ENCODE measurements around the gene HOXC5.

Gene HOXC5

DNA sequence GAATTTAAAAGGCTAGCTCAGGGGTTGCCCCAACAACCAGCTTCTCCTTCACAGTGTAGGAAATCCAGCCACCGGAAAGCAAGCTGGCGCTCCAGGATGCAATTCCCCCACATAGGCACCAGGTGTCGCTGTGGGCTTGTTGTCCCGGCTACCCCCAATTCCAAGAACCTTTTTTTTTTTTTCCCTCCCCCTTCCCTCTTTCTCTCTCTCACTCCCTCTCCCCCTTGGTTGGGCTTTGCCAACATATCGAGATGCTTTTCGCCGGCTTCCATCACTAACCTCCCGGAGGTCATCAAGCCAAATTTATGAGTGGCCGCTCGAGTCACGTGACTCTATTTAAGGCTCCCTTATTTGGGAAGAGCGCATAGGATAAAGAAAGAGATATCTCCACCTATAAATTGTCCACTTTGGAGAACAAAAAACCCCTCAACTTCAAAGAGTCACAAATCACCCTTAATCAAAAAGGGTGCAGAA is at the start of gene HOXC5:
Gene HOXC5 (plus strand): TSS at position 424 of the 474 bp plus-strand sequence. CDS start 73 bp downstream, outside the sequence.
- Mint-ChIP-seq H3K4me1 (ENCODE audit: low read depth) (peaks cover 35% of the 10 kb centered on the region), H3K36me3 (no peaks in the 10 kb centered on the region), H3K27me3 (peaks cover 43% of the 10 kb centered on the region), H3K4me3 (peak within 1 kb of the TSS; percentile 78), H3K9me3 (ENCODE audit: low read depth) (no peaks in the 10 kb centered on the region), H3K27ac (no peak within 1 kb of the TSS)

DNA sequence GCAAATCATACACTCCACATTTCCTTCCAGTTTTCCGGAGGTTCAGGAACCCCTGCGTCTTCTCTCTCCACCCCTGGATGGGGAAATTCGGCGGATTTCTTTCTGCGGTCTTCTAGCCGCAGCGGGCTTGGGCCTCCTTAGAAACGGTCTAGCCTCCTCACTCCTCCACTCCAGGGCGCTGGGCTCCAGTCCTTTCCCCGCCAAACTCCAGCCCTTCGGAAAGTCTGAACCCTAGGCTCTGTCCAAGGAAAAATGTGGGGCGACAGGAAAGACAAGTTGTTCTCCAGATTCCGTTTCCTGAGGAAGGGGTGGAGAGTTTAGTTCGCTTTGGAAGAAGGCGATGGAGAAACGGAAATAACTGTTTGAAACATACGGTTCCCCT is 49.3 kb upstream of the HOXC5 start:
- H3K4me1 Mint-ChIP-seq (ENCODE audit: low read depth) = peaks cover 25% of the 10 kb centered on the region
- no peaks in the 10 kb centered on the region for H3K36me3 Mint-ChIP-seq
- H3K27ac Mint-ChIP-seq = no peak overlapping the region
- H3K4me3 Mint-ChIP-seq = no peak overlapping the region
- peaks cover 70% of the 10 kb centered on the region for H3K27me3 Mint-ChIP-seq
- no peaks in the 10 kb centered on the region for H3K9me3 Mint-ChIP-seq (ENCODE audit: low read depth)

DNA sequence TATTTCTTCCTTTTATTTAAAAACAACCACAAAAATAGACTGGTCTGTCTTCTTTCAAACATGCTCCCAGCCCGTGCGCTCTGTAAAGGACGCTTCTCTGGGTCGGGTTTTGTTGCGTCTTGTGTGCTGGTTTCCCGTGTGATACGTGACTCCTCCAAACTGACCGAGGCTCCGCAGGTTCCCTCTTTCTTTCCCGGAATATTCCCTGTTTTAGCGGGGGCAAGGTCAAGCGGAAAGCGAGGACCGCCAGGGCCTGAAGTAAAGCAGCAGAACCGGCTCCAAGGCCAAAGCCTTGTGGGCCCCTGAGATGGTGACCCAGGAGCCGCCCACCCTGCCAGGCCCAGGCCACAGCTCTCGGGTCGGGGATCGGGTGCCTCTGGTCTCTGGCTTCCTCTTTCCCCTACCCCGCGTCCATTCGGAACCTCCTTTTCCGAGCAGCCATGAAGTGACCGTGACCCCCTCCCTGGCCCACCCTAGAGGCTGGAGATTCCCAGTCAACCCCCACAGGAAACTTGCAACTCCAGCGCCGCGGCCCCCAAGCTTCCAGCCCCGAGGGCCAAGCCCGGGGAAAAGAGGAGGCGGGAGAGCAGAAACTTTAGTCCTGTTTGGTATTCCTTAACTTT is 48.8 kb upstream of the HOXC5 start:
- H3K27ac Mint-ChIP-seq = no peak overlapping the region
- H3K9me3 Mint-ChIP-seq (ENCODE audit: low read depth) = no peaks in the 10 kb centered on the region

DNA sequence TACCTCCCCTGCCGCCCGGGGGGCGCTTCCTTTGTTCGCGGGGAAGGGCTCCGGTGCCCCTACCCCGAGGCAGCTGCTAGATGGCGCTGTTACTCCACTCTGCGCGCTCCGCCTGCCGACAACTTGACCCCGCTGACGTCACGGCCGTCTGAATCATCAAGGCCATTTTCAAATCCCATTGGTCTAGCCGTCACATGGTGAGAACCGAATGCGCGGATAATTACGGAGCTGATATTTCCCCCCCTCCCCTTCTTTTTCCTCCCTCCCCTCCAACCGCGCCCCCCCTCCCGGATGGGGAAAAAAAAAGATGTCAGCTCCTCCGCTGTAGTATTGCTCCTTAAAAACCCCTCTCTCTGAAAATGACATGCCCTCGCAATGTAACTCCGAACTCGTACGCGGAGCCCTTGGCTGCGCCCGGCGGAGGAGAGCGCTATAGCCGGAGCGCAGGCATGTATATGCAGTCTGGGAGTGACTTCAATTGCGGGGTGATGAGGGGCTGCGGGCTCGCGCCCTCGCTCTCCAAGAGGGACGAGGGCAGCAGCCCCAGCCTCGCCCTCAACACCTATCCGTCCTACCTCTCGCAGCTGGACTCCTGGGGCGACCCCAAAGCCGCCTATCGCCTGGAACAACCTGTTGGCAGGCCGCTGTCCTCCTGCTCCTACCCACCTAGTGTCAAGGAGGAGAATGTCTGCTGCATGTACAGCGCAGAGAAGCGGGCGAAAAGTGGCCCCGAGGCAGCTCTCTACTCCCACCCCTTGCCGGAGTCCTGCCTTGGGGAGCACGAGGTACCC is 47.8 kb upstream of the HOXC5 start, which contains the start of gene HOXC10:
Gene HOXC10 (plus strand): TSS at position 246 of the 791 bp plus-strand sequence. CDS start 114 bp downstream, at position 360.
- Mint-ChIP-seq H3K4me3 (peak within 1 kb of the TSS; percentile 71), H3K27me3 (peaks cover 69% of the 10 kb centered on the region), H3K27ac (no peak within 1 kb of the TSS), H3K36me3 (no peaks in the 10 kb centered on the region), H3K4me1 (ENCODE audit: low read depth) (peaks cover 37% of the 10 kb centered on the region), H3K9me3 (ENCODE audit: low read depth) (no peaks in the 10 kb centered on the region)

More for the DNA sequence above, 48.8 kb upstream of the HOXC5 start:
- Mint-ChIP-seq H3K36me3 (no peaks in the 10 kb centered on the region), H3K4me3 (no peak overlapping the region), H3K4me1 (ENCODE audit: low read depth) (peaks cover 27% of the 10 kb centered on the region), H3K27me3 (peaks cover 69% of the 10 kb centered on the region)

DNA sequence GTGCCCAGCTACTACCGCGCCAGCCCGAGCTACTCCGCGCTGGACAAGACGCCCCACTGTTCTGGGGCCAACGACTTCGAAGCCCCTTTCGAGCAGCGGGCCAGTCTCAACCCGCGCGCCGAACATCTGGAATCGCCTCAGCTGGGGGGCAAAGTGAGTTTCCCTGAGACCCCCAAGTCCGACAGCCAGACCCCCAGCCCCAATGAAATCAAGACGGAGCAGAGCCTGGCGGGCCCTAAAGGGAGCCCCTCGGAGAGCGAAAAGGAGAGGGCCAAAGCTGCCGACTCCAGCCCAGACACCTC is 47.2 kb upstream of the HOXC5 start:
- H3K4me3 Mint-ChIP-seq = peak overlapping the region; percentile 71
- no peak overlapping the region for H3K27ac Mint-ChIP-seq
- no peaks in the 10 kb centered on the region for H3K9me3 Mint-ChIP-seq (ENCODE audit: low read depth)
- H3K36me3 Mint-ChIP-seq = no peaks in the 10 kb centered on the region
- H3K4me1 Mint-ChIP-seq (ENCODE audit: low read depth) = peaks cover 37% of the 10 kb centered on the region
- peaks cover 70% of the 10 kb centered on the region for H3K27me3 Mint-ChIP-seq

DNA sequence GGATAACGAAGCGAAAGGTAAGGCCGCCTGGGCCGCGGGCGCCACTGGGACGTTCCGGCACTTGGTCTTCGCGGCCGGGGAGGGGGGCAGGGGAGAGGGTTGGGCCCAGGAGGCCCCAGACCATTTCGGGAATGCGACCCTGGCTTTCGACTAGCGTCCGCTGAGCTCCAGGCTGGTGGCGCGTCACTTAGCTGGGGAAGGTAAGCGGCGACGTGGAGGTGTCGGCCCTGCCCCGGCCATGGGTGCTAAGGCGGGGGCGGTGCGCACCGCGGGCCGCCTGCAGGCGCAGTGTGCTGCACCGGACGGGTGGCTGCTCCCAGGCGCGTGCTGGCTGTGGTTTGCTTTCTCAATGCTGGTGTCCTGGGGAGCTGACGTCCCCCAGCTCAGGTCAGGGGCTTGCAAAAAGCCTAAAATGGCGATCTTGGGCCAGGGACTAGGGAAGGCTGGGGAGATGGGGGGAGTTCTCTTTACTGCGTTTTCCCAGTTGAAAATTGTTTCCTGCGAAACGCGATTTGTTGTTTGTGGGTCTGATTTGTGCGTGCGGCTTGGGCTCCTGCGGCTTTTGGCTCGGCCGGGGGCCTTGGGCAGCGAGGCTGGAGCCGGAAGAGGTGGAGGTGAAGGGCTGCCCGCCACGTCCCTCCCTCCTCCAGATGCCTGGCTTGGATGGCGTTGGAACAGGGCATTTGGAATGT is 46.7 kb upstream of the HOXC5 start:
- Mint-ChIP-seq H3K36me3 (no peaks in the 10 kb centered on the region), H3K9me3 (ENCODE audit: low read depth) (no peaks in the 10 kb centered on the region), H3K4me1 (ENCODE audit: low read depth) (peaks cover 33% of the 10 kb centered on the region), H3K27me3 (peaks cover 68% of the 10 kb centered on the region), H3K27ac (no peak overlapping the region), H3K4me3 (peak overlapping the region; percentile 38)

DNA sequence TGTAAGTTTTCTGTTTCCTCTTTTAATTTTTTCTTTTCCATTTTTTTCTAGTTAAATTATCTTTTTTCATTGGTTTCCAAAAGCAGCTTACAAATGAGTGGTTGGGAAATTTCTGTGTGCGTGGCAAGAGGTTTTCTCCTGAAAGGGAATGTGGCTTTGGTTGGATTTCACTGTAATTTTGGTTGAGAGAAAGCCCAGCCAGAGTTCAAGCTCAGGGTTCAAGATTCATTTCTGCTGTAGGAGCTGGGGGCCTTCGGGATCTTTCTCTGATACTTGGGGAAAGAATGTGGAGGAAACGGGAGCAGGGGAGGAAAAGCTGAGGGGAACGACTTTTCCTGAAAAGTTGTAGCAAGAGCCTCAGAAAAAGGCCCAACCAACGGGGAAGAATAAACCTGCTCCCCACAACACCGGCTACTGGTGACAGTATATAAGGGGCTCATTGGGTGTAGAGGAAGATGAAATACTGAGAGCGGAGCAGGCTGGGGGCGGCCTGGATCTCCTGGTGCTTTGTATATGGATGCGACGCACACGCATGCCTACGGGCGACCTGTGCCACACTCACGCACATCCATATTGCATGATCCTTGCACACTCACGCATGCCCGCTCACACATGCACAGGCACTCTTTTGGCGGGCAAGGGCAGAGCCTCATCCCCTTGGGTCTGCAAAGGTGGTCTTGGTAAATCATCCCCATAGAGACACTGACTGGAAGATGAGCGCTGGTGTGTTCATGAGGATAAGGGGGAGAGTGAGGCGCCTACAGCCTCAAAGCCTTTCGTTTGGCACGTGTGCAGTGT is 46.0 kb upstream of the HOXC5 start:
- peak overlapping the region; percentile 38 for H3K4me3 Mint-ChIP-seq
- H3K4me1 Mint-ChIP-seq (ENCODE audit: low read depth) = peaks cover 33% of the 10 kb centered on the region
- H3K27me3 Mint-ChIP-seq = peaks cover 67% of the 10 kb centered on the region
- no peak overlapping the region for H3K27ac Mint-ChIP-seq
- H3K9me3 Mint-ChIP-seq (ENCODE audit: low read depth) = no peaks in the 10 kb centered on the region
- H3K36me3 Mint-ChIP-seq = no peaks in the 10 kb centered on the region

DNA sequence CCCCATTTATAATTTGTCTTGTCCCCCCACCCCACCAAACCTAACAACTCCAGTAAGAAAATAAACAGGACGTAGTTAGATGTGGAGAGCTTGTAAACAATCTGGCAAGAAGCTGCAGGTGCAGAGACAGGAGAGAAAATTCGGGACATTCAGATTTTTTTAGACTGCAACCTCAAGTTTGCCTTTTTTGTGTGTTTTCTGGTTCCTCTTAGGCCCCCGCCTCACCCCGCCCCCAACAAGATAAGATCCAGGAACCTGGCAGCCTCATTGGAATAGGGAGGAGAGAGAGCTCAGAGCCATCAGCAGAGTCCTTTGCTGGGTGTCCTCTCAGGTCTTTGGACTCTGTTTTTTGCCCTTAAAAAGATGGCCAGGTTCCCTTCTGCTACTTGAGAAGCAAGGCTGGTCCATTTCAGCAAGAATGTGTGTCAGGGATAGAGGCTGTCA is 45.0 kb upstream of the HOXC5 start:
- Mint-ChIP-seq H3K4me1 (ENCODE audit: low read depth) (peaks cover 36% of the 10 kb centered on the region), H3K4me3 (no peak overlapping the region), H3K36me3 (no peaks in the 10 kb centered on the region), H3K9me3 (ENCODE audit: low read depth) (no peaks in the 10 kb centered on the region), H3K27me3 (peaks cover 67% of the 10 kb centered on the region), H3K27ac (no peak overlapping the region)

DNA sequence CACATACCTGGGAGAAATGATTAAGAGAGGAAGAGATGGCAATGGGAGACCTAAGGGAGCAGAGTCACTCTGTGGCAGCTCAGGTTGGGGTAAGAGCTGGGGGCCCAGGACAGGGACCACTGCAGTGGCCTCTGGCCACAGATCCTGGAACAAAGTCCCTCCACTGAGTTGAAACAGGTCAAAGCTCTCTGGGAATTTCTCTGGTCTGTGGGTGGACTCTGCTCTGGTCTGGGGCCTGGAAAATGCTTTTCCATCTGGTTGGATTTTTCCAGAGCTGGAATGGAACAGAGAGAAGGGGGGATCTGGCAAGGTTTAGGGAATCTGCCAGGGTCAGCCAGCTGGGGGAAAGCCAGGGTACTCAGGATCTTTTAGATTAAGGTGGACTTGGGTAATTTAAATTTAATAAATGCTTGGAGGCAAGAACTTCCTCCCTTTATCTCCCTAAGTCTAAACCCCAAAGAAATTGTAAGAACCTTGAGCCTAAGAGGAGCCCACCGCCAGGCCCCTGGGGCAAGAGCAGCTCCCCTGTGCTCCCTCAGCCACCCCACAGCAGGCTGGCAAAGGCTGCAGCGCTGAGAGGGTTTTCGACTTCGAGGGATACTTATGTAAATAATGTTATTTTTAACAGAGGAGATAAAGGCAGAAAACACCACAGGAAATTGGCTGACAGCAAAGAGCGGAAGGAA is 44.2 kb upstream of the HOXC5 start:
- Mint-ChIP-seq H3K27ac (no peak overlapping the region), H3K36me3 (no peaks in the 10 kb centered on the region), H3K4me1 (ENCODE audit: low read depth) (peaks cover 39% of the 10 kb centered on the region)

DNA sequence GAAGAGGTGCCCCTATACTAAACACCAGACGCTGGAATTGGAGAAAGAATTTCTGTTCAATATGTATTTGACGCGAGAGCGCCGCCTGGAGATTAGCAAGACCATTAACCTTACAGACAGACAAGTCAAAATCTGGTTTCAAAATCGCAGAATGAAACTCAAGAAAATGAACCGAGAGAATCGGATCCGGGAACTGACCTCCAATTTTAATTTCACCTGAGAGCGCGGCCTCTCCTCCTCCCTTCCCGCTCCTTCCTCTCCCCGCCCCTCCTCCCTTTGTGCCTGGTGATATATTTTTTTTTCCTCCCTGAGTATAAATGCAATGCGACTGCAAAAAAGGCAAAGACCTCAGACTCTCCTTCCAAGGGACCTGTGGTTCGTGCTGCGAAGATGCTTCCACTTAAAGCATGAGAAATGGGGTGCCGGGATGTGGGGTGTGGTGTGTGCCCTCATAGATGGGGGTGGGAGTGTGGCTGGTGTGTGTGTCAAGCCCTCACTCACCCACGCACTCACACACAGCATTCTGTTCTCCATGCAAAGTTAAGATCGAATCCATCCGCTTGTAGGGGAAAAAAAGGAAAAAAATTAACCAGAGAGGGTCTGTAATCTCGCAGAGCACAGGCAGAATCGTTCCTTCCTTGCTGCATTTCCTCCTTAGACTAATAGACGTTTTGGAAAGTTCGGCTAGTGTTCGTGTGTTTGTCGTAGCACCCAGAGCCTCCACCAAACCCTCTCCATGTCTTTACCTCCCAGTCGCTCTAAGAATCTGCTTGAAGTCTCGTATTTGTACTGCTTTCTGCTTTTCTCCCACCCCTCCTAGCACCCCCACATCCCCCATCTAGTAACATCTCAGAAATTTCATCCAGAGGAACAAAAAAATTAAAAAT is 43.4 kb upstream of the HOXC5 start:
- Mint-ChIP-seq H3K36me3 (no peaks in the 10 kb centered on the region), H3K27me3 (peaks cover 69% of the 10 kb centered on the region), H3K27ac (no peak overlapping the region), H3K4me1 (ENCODE audit: low read depth) (peaks cover 44% of the 10 kb centered on the region), H3K4me3 (peak overlapping the region; percentile 69), H3K9me3 (ENCODE audit: low read depth) (no peaks in the 10 kb centered on the region)

More for the DNA sequence above, 44.2 kb upstream of the HOXC5 start:
- Mint-ChIP-seq H3K27me3 (peaks cover 66% of the 10 kb centered on the region), H3K9me3 (ENCODE audit: low read depth) (no peaks in the 10 kb centered on the region), H3K4me3 (no peak overlapping the region)

DNA sequence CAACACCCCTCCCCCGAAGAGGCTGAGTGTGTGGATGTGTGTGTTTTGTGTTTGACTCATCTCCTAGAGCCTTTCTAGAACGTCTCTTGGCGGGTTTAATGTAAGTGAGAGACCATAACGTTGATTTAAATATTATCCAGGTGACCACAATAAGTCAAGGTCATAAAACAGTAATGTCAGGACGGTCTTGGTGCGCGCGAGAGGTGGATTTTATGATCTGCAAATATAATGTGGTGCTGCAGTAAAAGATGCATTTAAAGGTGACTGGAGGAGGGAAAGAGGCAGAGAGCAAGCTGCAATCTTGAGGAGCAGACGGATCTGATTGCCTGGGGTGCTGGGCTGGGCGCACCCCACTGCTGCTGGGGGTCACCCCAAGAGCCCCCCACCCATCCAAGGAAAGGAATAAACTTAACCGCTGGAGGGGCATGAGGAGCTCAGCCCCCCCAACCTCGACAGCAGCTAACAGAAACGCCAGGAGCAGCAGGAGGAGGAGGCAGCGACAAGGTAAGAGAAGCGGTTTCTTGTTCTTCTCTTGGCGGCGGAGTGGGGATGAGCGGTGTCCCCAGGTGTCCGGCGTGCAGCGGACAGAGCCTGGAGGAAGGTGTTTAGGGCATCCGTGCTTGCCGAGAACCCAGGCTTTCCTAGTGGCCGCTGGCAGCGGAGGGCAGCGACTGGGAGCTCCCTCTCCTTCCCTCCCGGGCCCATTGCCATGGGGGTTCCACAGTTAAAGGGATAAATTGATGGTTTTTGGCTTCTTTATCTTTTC is 42.4 kb upstream of the HOXC5 start:
- H3K27ac Mint-ChIP-seq = no peak overlapping the region
- peaks cover 42% of the 10 kb centered on the region for H3K4me1 Mint-ChIP-seq (ENCODE audit: low read depth)
- H3K4me3 Mint-ChIP-seq = peak overlapping the region; percentile 17
- H3K36me3 Mint-ChIP-seq = no peaks in the 10 kb centered on the region
- no peaks in the 10 kb centered on the region for H3K9me3 Mint-ChIP-seq (ENCODE audit: low read depth)
- peaks cover 68% of the 10 kb centered on the region for H3K27me3 Mint-ChIP-seq

DNA sequence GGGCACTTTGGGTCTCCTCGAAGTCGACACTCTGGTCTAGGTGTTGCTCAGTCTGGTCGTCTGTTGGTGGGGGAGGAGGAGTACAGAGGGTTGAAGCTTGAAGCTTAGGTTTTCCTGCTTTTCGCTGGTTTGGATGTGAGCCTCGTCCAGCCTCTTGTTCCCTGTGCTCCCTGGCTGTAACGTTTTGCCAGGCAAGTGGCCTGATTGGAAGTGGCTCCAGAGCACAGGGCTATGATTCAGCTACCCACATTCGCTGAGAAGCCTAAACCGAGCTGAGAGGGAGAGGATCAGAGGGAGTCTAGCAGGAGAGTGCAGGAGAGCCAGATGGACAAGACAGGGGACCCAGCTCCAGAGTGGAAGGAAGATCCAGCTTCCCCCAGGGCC is 41.8 kb upstream of the HOXC5 start:
- H3K27ac Mint-ChIP-seq = no peak overlapping the region
- H3K4me3 Mint-ChIP-seq = no peak overlapping the region
- H3K4me1 Mint-ChIP-seq (ENCODE audit: low read depth) = peaks cover 43% of the 10 kb centered on the region
- H3K36me3 Mint-ChIP-seq = no peaks in the 10 kb centered on the region
- peaks cover 66% of the 10 kb centered on the region for H3K27me3 Mint-ChIP-seq
- no peaks in the 10 kb centered on the region for H3K9me3 Mint-ChIP-seq (ENCODE audit: low read depth)

DNA sequence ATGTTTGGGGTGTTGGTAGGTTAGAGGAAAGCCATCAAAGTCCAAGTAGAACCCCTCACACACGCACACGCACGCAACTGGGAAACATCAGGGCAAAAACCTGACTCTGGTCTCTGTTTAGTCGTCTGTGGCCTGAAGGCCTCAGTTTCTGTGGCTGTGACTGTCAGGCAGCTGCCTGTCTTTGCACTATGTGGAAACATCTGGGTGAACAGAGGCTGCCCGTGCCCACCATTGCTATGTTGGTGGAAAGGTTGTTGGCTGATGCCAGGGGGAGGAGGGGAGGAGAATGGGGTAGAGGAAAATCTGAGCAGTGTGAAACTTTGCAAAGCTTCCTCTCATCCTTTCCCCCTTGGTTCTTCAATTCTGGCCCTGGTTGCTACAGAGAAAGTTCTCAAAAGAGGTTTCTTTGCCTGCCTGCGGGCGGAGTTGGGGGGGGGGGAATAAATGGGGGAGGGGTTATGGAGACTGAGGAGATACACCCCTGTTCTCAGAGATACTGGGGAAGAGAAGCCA is 40.4 kb upstream of the HOXC5 start:
- peaks cover 43% of the 10 kb centered on the region for H3K4me1 Mint-ChIP-seq (ENCODE audit: low read depth)
- no peaks in the 10 kb centered on the region for H3K9me3 Mint-ChIP-seq (ENCODE audit: low read depth)
- peaks cover 60% of the 10 kb centered on the region for H3K27me3 Mint-ChIP-seq
- H3K27ac Mint-ChIP-seq = no peak overlapping the region
- H3K36me3 Mint-ChIP-seq = no peaks in the 10 kb centered on the region
- no peak overlapping the region for H3K4me3 Mint-ChIP-seq

Measured in activated naive CD8-positive, alpha-beta T cell (primary cell).